GM19328 (cell line): Measurements from ENCODE around the gene KLF13.

Experiments used
- ATAC-seq: cut with Tn5 transposase; IDR thresholded peaks from one replicate; pipeline ENCODE4 v1.9.1; 2021; ENCODE audit warnings: mild to moderate bottlenecking, moderate library complexity; ENCODE audit not compliant: unreplicated experiment

KLF13 gene

DNA sequence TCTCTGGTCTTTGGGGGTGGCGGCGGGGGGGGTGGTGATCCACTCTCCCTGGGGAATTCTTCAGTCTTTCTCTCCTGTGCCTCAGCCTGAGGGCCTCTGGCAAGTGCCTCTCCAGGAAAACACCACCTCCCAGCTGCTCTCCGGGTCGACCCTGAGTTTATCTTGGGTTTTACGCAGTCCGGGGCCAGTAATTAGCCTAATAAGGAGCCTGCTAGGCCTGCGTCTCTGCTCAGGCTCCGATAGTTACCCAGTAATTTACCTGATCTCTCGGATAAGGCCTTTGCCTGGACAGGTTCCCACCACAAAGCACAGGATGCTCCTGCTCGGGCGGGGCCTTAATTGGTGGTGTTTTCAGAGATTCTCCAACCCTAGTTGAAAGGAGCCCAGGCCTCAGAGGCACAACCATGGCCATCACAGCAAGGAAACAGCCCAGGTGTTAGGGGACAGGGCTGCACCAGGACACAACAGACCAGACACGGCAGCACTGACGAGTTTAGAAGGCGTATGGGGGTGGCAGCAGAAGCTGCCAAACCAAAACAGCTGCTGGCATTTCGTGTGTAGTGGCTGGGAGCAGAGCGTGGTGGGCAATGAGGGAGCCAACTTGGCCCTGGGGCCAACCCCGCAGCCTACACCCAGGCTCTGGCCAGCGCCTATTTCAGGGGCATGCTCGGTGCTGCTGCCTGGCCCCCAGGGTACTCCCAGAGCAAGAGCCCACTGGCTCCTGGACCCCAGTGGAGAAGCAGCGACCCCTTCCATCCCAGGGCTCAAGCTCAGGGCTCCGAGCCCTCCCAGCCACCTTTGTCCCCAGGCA, 71.4 kb downstream of the KLF13 start:
- ATAC-seq, result no peak

DNA sequence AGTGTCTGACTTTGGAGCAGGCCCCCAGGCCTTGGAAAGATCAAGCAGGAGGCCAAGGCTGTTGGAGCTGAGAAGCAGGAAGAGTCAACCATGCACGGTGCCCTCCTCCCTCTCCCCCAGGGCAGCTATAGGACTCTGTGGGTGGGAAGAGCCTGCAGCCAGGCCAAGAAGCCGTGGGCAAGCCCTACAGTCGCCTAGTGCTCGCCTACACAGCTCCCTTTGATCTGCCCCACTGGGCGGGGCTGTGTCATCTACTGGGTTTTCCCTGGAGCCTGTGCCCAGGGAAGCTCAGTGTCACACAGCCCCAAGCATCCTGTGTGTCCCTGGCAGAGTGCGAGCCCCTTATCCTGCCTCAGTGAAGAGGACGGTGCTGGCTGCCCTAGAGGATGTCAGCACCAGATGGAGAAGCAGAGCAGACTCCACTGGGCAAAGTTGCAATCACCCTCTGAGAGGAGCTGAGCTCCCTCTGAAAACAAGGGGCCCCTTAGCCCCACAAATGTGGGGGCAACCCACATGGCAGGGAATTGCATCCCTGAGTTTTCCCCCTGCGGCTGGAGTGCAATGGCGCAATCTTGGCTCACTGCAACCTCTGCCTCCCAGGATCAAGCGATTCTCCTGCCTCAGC, 72.2 kb downstream of the KLF13 start:
- no peak for ATAC-seq

DNA sequence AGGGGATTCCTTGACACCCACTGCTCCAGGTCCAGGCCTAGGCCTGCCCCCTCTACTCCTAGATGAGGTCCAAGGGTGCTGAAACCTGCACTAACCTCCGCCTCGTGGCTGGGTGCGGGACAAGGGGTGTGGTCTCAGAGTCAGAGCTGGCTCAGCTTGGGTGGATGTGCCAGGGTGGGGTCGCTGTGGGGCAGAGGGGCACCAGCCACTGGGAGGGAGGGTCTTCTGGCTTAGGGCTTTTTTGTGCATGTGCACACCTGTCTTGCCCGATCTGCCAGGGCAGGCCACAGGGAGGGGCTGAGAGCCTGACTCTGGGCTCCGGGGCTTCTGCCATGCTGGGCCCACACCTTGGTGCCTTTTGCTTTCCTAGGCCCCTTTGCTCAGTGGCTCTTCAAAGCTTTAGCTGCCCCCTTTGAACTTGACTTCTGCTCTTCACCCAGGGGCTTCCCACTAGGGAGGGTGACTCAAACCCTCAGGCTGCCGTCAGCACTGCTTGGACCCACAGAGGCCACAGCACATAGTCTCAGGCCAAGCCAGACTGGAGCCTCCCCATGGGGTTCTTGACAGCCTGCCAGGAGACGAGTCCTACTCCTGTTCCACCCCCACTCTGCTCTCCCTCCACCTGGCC, 73.0 kb downstream of the KLF13 start:
- no peak for ATAC-seq

DNA sequence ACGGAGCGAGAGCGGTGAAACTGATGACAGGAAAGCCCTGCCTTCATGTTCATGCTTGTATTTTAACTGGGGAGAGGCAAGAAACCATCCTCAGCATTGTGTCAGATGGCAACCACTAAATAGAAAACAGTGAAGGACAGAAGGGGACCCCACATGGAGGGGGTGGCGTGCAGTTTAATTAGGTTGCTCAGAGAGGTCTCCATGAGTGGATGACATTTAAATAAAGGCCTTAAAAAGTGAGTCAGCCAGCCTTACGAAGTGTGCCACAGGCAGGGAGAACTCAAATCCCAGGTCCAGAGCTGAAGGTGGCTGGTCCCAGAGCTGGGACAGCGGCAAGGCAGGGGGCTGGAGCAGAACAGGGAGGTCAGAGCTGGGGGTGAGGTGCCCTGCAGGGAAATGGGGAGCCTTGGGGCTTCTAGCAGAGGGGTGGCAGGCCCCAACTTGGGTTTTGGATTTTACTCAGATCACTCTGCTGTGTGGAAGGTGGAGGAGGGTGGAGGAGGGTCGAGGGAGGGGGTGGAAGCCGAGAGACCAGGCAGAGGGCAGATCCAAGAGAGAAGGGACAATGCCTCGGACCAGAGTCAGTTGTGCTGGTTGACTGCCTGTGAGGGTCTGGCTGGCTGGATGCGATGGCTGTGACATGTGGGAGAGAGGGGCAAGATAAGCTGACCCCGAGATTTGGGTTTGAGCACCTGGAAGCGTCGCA, 73.7 kb downstream of the KLF13 start:
- no peak for ATAC-seq

DNA sequence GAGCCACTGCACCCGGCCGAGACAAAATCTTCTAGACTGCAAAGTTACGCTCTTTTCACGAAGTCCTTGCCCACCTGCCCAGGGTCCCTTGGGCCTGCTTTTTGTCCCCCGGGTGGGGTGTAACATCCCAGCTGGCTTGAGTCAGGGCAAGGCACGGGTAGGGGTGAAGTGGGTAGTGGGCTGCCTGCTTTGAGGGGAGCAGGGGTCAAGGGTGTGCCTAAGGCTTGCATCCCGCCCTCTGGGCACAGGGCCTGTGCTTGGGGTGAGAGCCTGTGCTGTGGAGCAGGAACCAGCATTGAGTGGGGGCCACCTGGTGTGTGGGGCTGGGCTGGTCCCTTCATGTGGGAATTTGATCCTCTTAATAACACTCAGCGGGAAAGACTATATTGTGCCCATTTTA, 74.6 kb downstream of the KLF13 start:
- no peak for ATAC-seq

DNA sequence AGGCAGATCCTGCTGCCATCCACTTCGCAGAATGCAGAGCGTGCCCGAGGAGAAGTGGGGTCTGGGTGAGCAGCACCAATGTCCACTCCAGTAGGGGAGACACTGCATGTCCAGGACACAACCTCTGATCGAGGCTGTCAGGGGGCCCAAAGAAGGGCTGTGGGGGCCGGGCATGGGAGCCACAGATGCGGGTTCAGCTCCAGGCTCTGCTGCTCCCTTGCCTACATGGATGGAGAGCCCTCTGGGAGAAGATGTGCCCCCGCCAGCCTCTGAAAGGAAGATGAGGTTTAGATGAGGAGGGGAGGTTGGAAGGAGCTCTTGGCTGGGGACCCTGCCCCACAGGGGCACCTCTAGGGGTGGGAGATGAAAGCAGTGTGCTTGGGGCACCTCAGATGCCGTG, 75.4 kb downstream of the KLF13 start:
- no peak for ATAC-seq

DNA sequence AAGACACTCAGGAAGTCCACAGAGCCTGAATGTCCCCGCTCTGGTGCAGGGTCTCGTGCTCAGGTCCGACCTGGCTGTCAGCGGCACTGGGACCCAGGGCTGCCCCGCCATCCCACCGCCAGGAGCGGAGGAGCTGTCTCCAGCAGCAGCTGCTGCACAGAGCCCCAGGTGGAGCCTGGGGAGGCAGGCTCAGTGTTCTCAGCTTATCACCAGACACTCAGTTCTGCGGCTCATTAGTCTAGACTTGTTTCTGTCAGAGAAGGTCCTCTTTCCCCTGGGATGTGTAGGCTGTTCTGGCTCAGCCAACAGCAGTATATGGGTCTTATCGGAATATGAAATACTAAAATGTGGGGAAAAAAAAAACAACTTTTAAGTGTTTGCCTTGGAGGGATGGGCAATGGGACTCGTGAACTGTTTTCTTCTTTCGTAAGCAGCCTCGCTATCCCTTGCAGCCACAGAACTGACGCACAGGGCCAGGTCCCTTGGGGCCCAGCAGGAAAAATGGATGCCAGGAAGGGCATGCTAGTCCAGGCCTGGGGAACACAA, 75.9 kb downstream of the KLF13 start:
- no peak for ATAC-seq

DNA sequence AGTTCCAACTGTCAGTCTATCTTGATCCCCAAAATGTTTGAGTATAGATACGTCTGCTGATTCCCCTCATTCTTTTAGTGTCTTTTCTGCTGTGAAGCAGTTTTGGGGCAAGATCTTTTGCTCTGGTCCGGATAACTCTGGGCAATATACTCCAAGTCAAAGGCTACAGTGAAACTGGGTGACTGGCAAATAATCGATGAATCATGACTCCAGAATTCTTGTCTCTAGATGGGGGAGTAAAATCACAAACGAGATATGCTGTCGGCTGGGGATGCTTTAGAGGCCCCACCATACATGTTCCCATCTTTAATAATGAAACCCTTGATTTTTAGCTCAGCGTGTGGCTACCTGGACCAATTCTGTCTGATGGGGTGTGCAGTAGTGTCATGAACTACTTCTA, 76.5 kb downstream of the KLF13 start:
- ATAC-seq, result no peak

DNA sequence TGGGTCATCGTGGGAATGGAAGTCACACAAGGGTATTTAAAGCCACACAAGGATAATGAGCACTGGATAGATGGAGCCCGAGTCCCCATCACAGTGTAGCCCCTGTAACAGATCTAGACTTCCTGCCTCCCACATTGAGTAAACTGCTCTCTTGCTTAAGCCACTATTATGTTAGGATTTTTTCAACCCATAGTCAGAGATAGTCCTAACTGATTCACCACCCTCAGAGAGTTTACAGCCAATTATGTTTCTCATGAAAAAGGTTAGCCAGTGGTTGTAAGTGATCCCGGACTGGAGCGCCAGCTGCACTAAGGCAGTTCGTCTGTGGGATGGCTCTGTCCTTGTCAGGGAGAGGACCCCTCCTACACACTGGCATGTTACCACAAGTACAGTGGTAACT, 77.0 kb downstream of the KLF13 start:
- ATAC-seq, result no peak

DNA sequence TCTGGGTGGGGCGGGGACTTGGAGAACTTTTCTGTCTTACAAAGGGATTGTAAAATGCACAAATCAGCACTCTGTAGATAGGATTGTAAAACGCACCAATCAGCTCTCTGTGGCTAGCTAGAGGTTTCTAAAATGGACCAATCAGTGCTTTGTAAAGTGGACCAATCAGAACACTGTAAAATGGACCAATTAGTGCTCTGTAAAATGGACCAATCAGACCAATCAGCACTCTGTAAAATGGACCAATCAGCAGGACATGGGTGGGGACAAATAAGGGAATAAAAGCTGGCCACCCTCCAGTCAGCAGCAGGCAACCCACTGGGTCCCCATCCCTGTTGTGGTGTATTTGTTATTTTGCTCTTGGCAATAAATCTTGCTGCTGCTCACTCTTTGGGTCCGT, 77.7 kb downstream of the KLF13 start:
- no peak for ATAC-seq

DNA sequence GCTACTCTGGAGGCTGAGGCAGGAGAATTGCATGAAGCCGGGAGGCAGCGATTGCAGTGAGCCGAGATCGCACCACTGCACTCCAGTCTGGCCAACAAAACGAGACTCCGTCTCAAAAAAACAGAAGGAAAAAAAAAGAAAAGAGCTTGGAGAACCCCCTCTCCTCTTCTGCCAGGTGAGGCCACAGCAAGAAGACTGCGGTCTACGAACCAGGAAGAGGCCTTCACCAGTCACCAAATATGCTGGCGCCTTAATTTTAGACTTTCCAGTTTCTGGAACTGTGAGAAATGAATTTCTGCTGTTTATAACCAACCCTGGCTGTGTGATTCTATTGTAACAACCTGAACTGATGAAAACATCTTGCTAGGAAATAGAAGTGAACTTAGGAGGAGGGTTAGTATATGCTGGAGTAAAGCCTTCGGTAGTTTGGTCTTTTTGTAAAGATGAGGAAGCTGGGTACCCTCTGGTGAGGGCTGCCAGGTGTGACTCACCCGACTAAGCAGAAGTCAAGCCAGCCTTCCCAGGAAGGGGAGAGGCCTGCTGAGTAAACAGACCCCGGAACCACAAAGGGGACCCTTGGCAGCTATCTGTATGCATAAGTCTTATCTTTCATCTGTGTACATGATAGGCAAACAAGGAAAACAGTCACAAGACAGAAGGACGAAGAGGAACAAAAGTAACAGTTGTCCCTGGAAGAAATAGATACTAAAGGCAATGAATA, 78.7 kb downstream of the KLF13 start:
- no peak for ATAC-seq

DNA sequence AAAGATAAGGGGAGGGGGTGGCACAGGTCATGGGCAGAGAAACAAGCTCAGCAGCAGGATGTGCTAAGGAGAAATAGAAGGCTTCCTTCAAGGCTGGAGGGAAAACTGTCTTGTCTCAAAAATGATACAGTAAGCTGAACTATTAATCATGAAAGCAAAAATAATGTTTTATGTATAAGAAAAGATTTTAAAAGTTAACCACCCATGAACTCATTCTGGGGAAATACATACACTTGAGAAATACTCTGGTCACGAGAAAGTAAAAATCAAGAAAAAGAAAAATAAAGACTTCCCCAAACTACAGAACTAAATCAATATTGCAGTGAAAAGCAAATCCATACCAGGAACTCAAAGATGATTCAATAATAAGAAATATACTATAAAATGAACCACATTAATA, 80.7 kb downstream of the KLF13 start:
- ATAC-seq, result no peak

DNA sequence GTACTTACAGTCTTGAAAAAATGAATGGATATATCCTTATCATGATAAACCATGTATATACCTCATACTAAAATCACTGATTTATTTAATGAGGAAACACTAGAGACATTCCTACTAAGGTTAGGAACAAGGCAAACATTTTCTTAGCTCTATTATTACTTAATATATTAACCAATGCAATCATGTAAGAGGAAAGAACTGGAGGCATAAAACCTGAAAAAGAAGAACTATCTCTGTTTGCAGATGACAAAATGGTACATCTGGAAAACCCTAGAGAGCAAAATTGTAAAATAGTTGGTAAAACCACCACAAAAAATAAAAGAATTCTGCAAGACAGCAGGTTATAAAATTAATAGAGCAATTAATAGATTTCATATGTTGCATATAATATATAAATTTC, 81.2 kb downstream of the KLF13 start:
- ATAC-seq, result no peak

DNA sequence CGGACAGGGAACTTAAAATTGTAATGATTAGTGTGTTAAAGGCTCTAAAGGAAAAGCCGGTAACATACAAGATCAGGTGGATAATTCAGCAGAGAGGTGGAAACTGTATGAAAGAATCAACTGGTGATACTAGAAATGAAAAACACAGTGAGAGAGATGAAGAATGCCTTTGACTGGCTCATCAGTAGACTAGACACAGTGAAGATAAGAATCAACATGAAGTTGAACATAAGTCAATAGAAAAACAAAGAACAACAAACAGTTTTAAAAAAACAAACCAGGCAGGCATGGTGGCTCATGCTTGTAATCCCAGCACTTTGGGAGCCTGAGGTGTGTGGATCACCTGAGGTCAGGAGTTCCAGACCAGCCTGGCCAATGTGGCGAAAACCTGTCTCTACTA, 82.1 kb downstream of the KLF13 start:
- ATAC-seq, result no peak

DNA sequence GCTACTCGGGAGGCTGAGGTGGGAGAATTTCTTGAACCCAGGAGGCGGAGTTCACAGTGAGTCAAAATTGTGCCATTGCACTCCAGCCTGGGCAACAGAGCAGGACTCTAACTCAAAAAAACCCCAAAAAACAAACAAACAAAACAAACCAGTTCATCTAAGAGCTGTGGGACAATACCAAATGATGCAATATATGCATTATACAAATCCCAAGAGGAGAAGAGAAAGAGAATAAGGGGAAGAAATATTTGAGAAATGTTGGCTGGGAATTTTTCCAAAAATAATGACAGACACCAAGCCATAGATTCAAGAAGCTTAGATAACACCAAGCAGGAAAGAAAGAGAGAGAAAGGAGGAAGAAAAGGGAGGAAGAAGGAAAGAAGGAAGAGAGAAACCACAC, 82.5 kb downstream of the KLF13 start:
- no peak for ATAC-seq

DNA sequence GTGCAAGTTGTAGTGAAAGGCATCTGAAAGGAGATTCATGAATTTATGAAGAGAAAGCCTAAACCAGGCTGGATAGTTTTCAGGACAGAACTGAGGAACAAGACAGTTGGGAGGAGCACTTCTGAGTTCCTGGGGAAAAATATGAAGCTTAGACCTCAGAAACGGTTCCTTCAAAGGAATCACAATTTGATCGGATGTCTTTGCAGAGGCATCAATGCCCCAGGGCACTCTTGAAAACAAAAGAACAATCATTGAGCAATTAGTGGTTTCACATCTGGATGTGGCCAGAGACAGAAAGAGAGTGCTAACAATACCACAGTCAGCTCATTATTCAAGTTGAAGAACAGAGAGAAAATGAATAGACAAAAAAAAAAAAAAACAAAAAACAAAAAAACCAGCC, 86.2 kb downstream of the KLF13 start:
- no peak for ATAC-seq

DNA sequence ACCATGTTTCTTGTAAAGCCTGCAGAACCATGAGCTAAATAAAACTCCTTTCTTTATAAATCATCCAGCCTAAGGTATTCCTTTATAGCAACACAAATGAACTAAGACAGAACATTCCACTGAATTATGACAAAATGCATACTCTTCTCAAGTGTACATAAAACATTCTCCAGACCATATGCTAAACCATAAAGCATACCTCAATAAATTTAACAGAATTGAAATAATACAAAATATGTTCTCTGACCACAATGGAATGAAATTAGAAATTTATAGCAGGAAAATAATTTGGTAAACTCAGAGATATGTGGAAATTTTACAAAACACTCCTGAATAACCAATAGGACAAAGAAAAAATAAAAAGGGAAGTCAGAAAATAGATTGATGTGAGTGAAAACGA, 88.6 kb downstream of the KLF13 start:
- ATAC-seq, result no peak

DNA sequence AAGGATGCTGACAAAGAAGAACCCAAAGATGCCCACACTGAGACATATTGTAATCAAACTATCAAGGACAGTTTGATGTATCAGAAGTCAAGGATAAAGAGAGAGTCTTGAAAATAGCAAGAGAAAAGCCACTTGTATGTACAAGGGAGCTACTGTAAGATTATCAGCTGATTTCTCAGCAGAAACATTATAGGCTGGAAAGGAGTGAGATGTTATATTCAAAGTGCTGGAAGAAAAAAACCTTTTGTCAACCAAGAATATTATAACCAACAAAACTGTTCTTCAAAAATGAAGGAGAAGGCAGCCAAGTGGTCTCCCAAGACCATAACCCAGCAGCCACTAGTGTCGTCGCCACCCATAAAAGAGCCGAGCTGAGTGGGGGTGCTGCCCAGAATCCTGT, 93.2 kb downstream of the KLF13 start:
- no peak for ATAC-seq

DNA sequence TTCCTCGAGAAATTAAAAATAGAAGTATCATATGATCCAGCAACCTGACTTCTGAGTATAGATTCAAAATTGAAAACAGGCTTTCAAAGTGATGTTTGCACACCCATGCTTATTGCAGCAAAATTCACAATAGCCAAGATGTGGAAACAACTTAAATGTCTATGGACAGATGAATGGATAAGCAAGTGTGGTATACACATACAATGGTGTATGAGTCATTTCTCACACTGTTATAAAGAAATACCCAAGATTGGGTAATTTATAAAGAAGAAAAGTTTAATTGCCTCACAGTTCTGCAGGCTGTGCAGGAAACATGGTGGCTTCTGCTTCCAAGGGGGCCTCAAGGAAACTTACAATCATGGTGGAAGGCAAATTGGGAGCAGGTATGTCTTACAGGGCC, 100.8 kb downstream of the KLF13 start:
- ATAC-seq, result no peak
